SHP77 treated with DMSO at 0.1 percent for 48 hours (cell line): Measurements from ENCODE around the gene MARK3.

Source experiments
- DNase-seq: peaks from one replicate; lab custom pipeline; 2025; lab: John Stamatoyannopoulos, UW

The MARK3 gene

DNA sequence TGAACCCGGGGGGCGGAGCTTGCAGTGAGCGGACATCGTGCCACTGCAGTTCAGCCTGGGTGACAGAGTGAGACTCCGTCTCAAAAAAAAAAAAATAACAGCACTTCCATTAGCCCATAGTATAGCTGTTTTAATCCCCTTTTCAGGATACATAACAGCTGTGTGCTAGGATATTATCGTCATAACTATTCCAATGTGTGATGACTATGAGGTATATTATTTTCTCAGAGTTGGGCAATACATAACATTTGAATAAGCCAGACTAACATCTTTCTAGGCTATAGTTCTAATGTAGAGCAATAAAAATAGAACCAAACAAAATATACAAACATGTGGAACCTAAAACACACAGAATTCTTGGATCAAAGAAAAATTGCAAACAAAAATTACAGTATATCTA is 57.1 kb downstream of the MARK3 start:
- no peak for DNase-seq

DNA sequence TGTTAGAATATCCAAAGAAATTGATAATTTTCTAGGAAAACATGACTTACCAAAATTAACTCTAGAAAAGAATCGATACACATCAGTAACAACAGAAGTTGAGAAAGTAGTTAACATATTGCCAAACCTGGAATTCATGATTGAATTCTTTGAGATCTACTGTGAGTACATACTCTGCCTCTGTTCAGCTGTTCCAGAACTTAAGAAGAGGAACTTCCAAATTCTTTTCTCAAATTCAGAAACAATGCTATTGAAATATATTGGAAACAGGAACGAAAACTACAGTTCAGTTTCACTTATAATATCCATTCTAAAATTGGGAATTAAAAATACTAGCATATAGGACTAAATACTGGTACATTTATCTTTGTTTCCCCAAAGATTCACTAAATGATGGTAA is 57.9 kb downstream of the MARK3 start:
- DNase-seq = no peak

DNA sequence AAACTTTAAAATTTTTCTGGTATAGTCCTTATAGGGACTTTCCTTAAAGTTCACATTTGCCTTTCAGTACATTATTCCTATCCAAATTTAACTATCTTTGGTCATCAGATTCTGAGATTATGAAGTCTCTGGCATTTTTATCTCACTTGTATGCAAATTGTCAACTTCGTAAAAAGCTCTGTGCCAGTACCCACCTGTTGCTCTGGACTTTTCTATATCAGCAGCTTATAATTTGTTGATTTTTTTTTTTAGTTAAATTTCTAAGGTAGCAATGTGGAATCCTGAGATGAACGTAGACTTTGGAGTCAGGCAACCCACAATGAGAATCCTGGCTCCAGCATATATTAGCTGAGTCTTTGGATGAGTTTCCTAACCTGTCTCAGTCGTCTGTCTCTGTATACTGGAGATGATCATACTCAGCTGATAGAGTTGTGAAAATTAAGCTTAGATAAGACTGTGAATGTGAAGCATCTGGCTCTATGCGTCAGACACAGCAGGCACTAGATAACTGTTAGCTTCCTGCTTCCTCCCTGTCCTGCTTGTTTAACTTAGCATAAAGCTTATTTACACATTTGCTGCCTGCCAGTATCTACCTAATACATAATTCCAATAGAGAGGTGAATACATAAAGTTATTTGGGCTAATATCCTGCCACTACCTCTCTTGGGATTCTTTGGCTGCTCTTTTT is 59.8 kb downstream of the MARK3 start:
- no peak for DNase-seq

DNA sequence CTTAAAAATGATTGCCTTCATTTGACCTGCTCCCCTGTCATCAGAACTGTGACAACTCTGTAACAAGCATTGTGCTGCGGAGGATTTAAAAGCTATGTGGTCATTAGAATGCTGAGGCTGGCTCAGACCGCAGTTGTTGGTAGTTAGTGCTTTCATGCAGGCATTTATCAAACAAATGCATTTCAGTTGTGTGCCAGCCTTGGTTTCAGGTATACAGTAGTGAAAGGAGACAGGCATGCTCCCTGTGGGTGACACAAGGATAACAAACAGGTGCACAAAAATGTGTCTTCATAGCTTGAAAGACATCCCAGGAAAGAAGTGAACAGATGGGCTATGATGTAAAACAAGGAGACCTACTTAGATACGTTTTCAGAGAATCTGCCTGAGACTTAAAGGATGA is 60.6 kb downstream of the MARK3 start:
- no peak for DNase-seq

DNA sequence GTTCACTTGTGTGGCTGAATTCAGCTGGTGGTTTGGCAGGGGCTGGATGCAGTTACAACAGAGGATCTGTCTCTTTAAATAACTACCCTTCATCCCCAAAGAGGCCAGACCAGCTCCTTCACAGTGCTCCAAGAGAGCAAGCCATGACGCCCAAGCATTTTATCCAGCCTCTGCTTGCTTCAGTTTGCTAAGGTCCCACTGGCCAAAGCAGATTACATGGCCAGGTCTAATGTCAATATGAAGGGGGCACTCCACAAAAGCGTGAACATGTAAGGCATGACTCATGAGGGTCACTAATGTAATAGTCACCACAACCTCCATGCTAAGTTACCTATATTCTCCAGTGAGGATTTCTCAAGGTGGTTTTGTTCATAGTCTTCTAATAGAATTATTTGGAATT is 62.9 kb downstream of the MARK3 start:
- no peak for DNase-seq

DNA sequence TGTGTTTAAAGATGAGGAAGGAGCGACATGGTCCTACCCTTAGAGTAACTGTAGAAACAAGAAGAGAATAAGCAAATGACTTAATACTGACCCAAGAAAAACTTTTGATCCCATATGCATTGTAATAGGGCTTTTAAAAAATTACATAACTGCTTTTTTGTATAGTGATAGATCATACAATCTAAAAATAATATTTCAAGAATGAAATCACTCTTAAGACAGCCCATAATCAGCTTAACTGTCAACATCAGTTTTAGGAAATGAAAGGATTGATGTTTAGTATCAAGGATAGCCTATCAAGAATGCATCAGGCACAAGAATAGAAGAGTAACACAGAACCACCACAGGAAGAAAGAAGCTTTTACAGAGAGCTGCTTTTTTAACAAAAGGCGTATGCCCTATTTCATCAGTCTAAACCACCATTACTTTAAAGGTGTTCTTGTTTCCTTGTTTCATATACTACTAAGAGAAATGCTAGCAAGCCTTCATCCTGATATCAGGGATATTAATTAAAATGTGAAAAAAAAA is 64.5 kb downstream of the MARK3 start:
- DNase-seq = no peak

DNA sequence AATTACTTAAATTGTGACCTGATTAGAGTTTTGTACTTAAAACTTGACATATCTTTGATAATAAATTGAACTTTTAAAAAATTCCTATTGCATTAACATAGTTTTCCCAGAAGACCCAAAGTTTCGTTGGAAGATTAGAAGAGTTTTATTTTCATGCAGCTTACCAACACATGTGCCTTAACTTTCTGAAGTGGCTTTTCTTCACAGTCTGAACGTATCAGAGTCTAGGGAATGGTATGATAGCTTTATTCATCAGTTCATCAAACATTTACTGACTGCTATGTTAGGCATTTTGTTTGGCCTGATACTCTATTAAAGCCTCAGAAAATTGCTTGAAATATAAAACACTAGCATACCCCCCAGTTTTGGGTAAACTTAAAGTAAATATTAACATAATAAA is 65.2 kb downstream of the MARK3 start:
- no peak for DNase-seq

DNA sequence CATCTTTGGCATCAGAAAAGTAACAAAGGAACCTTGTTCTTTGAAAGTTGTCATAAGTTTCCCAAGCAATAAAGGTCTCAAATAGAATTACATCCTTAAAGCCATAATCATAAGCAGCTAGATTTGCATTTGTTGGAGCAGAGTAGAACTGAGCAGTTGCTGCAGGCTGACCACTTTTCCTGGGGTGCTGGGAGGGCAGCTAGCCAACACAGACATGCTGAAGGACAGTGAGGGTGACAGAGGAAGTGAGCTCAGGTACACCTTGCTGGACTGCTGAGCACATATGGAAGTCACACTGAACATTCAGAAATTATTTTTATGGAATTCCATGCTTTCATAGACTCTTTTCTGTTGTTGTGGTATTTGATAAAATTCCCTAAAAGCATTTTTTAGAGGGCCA is 66.2 kb downstream of the MARK3 start:
- DNase-seq = no peak

DNA sequence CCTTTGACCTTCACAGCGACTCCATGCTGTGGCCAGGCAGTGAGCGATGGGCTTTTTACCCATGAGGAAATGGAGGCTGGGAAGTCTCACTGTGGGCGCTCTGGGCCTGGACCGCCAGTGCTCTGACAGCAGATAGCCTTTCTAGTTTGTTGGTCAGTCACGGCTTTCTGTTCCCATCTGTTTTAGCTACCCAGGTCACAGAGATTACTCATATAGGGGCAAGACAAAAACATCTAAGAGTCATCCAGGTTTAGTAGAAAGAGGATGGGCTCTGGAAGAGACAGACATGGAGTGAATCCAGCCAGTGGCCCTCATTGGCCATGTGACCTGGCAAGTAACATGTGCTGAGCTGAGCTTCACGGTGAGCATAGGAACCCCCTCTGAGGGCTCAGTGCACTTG is 68.6 kb downstream of the MARK3 start:
- DNase-seq = no peak

DNA sequence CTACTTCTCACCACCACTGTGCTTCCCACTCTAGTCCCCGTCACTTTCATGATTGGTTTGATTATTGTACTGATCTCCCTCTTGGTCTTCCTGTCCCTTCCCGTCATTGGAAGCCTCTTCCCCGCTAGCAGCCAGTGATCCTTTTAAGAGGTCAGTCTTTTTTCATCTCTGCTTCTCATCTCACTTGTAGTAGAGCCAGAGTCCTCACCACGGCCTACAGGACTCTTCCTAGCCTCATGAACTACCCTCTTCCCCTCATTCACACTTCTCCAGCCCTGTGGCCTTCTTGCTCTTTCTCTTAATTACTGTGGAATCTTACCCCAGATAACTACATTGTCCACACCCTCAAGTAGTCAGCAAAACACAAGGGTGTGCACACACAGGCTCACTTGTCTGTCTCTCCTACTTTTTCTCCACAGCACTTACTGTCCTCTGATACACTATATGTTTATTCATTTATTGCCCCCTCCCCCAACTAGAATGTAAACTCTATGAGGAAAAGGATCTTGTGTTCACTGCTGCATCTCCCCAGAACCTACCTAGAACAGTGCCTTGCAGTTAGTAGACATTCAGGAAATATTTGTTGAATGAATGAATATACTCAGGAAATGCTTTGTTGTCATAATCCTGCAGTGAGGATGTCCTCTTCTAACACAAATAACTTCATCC is 71.1 kb downstream of the MARK3 start:
- DNase-seq = no peak

DNA sequence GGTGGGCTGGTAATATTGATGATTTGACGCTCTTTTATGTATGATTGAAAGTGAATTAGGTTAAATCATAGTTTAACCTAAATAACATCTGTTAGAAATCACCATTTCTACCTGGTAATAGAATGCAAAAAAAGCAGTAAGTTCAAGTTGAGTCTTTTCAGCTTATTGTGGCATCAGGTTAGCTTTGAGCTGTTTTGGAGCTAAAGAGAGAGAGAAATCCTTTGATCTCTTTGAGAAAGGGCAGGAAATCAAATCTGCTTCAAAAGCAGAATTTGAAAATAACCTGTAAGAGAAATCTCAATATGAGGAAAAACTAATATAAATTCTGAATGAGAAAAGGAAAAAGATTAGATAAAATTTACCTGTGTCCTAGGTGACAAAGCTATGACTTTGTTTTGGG is 75.2 kb downstream of the MARK3 start:
- no peak for DNase-seq

DNA sequence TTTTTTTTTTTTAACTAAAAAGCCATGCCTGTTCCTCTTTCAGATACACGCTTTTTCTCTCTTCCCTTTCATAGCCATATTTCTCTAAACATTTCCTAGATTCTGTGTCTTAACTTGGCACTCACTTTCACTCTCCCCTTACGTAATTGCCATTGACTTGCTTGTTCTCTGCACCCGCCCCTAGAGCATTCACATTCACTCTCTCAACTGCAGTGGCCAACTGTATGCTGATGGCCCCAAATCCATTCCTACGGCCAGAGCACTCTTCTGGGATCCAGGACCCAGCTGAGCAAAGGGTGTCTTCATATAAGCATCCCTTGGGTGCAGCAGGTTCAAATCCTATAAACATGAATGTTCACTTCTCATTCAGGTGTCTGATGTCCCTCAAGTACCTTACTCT is 77.9 kb downstream of the MARK3 start:
- no peak for DNase-seq

DNA sequence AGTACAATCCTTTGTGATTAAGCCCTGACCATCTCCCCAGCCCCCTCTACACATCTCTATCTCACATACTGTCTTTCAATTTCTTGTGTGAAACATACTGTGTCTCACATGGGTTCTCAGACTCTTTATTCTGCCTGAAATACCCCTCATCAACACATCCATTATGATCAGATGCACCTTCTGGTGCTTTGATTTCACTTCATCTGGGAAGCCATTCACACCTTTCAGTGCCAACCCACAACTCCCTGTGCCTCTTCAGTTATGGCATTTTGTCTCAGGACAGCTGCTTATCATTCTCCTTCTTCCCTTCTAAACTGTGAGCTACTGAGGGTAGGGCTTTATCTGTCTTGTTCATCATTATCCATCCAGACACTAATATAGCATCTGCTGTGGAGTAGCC is 78.6 kb downstream of the MARK3 start:
- DNase-seq = no peak

DNA sequence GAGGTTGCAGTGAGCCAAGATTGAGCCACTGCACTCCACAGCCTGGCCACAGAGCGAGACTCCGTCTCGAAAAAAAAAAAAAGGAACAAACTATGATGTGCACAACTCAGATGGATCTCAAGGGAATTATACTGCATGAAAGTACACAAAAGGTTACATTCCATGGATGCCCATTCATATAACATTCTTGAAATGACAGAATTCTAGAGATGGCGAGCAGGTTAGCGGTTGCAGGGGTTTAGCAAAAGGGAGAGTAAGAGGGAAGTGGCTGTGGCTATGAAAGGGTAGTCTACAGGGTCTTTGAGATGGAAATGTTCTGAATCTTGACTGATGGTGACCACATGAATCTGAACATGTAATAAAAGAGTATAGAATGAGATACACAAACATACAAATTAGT is 87.7 kb downstream of the MARK3 start:
- DNase-seq = no peak

DNA sequence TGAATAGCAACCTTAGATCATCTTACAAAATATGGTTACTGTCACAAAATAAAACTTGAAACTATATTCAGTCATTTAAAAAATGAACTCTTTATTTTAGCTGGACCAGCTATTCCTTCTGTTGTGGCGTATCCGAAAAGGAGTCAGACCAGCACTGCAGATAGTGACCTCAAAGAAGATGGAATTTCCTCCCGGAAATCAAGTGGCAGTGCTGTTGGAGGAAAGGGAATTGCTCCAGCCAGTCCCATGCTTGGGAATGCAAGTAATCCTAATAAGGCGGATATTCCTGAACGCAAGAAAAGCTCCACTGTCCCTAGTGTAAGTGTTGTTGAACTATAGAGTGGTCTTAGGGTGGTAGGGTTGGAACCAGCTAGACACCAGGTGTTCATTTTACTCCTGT is 89.7 kb downstream of the MARK3 start:
- DNase-seq = no peak

DNA sequence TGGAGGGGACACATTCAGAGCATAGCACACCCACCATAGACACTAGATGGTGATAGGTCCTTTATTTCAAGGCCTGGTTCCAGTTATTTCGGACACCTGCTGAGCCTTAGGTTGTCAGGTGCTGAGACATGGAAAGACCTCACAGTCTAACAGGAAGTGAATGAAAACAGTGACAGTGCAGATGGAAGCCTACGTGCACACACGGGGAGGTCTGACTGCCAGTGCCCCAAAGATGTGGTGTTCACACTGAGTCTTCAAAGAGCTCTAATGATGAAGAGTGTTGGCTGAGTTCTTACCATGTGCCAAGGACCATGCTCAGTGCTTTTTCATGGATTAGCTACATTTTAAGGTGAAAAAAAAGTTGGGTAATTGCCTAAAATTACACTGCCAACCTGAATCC is 90.8 kb downstream of the MARK3 start:
- no peak for DNase-seq

DNA sequence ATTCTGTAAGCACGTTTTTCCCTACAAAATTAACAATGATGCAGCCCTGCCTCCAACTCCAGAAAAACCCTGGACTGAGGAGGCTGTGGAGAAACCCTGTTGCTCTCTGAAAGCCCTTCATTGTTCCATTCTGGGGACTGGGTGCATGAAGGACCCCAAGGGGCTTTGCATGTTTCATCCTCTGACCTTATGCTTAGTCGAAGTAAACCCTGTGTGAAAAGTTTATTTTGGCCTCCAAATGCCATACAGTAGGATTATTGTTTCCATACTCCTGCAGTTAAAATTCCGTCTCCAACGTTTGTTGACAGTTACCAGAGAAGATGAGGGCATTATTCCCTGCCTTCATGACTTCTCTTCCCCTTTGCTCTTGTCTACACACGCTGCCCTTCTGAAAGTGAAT is 91.4 kb downstream of the MARK3 start:
- no peak for DNase-seq

DNA sequence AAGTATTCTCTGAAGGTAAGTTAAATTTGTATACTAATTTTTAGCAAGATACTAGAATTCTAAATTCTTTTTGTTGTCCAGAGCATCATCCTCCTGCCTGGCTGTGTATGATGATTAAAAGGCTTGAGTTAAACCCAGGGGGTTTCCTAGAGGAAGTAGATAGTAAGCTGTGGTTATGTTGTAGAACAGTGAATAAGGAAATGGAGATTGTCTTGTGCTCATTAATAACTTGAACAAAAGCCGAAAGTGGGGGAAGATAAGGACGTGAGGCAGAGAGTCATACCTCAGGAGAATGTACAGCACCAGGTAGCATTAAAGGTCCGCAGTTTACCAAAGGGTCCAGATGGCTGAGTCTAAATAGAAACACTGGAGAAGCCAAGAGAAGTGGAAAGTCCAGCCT is 95.4 kb downstream of the MARK3 start:
- no peak for DNase-seq

DNA sequence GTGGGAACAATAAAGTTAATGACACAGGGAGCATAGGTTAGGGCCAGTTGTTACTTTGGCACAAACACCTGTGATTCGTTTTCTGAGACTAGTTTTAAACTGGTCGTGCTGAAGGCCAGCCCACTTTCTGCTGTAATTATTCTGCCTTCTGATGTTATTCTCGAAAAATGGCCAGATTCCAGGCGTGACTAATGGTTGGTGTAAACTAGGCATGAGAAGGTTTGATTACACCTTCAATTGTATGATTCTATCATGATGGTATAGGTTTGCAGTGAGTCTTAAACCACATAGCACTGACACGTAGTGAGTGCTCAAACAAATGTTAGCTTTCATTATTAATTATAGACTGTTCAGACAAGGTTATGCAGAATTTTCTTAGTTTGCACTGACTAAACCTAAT is 98.4 kb downstream of the MARK3 start:
- DNase-seq = no peak

DNA sequence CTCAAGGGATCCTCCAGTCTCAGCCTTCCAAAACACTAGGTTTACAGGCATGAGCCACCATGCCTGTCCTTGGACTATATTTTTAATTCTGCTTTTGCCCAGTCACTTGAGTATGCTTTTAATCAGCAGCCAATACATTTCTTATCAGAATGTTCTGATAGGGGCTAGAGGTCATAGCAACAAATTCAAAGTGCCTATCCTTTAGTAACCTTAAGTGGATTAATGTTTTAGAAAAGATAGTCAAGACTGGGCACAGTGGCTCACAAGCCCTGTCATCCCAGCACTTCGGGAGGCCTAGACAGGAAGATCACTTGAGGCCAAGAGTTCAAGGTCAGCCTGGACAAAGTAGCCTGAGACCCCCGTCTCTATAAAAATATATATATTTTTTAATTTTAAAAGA is 100.3 kb downstream of the MARK3 start:
- no peak for DNase-seq

DNA sequence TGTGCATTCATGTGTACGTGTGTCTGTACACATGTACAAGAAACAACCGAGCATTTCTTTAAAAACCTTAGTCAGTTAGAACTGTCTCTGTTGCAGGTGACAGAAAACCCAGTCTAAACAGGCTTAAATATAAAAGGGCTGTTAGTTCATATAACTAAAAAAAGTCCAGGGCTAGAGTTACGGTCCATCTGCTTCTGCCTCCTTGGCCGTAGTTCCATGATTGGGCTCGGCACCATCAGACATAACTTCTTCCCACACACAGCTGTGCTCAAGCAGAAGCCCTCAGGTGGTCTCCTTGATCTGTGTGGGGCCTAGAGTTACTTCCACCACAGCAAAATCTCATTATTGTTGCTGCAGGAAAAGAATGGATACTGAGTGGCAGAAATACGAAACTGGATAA is 102.9 kb downstream of the MARK3 start:
- no peak for DNase-seq

DNA sequence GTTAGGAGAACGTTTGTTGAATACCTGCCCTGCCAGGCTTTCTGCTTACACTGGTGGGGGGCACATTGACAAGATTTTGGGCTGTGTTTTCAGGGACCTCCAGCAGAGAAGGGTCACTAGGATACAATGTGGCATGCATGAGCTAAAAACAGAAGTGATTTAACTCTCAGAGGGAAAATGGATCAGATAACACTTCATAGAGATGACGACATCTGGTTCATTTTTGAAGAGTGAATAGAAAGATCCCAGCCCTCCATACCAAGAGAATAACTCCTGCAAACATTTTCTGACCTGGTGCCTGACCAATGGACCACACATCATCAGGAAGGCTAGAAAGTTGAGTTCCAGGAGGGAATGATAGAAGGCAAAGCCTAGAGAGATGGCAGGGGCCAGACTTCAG is 103.7 kb downstream of the MARK3 start:
- no peak for DNase-seq

DNA sequence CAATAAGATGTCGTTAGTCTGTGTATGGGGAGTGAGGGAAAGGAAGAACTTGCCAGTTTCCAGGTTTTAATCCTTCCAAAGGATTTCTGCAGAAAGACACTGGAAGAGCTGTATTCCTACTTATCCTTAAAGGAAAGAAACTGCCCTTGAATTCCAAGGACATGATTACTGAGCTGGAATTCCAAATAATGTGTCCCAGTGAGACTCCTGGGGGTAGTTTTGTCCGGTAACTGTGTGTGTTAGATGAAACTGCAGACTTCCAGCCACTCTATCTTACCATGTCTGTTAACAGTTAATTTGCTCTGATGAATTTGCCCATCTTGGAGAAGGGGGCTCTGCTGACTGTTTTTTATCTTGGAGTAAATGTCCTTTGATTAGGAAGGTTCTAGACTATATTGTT is 104.4 kb downstream of the MARK3 start:
- no peak for DNase-seq

DNA sequence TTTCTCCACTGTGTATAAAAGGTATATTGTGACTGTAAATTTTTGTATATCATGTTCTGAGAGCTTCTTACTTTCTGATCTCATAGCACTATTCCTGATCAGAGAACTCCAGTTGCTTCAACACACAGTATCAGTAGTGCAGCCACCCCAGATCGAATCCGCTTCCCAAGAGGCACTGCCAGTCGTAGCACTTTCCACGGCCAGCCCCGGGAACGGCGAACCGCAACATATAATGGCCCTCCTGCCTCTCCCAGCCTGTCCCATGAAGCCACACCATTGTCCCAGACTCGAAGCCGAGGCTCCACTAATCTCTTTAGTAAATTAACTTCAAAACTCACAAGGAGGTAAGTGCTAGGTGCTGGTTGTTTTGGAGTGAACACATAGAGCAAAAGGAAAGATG is 106.5 kb downstream of the MARK3 start:
- DNase-seq = no peak
